Breast epithelium (tissue), 3 donors: Measurements from ENCODE around the gene PTPRM.

Experiments
- CTCF ChIP-seq, 3 donors: fragments of 450-650 bp; IDR thresholded peaks; one replicate each; pipeline ENCODE4 v1.5.1; 2016 to 2017; ENCODE audit warnings: antibody characterized with exemption in 3 of 3, mild to moderate bottlenecking in 3 of 3, moderate library complexity in 3 of 3
- POLR2A ChIP-seq: fragments of 450-650 bp; IDR thresholded peaks from one replicate; pipeline ENCODE4 v1.6.1; 2016; ENCODE audit warnings: antibody characterized with exemption, mild to moderate bottlenecking, moderate library complexity

GRCh38 chr18:7958897-7959146 lies 391.7 kb downstream of the PTPRM start:
- TF ChIP-seq CTCF (IDR thresholded peaks at IDR 0.05) (no peak), POLR2A (no peak)
